ENCODE measurements around the gene PCED1A. TPM values are rescaled to one million over a fixed set of nuclear protein-coding genes. Genes with fewer than 3 reads are reported as not detected.

The PCED1A gene
- total RNA-seq, 4 donors from 2014 or later, result 25.4 to 99.0 (median 48.7) TPM

DNA sequence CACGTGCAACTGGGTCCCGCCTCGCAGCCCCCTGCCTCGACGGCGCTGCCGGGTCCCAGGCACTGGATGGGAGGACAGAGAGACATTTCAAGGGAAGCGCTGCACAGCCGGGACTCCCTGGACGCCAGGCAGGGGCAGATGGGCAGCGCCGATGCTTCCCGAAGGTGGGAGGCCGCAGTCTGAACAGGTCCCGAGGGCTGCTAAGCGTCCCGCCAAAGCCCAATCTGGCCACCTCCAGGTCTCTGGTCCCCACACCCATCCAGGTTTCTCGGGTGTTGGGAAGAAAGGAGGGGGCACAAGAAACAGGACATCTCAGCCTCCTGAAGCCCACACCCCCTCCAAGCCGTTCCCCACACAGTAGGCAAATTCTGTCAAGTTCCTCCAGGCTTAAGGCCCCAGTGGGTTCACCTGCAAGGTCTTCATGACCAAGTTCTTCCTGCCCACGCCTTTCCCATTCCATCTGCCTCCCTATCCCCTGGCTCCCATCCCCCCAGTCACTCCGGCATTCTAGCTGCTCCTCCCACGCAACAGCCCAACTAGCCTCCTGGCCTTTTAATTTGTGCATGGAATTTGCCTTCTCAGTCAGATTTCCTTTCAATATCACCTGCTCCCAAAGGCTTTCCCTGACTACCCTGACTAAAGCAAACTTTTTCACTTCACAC is 34.6 kb downstream of the PCED1A start:
- peaks cover 0 to 4% (median 0%) of the 10 kb centered on the region in 4 donors for H3K4me1 ChIP-seq
- H3K36me3 ChIP-seq, result no peaks in the 10 kb centered on the region
- no peak overlapping the region for H3K4me3 ChIP-seq
- DNase-seq, result no peak
- peaks cover 0 to 15% of the 10 kb centered on the region in 2 donors for H3K27me3 ChIP-seq
- no peak for TF ChIP-seq POLR2A (IDR thresholded peaks at IDR 0.05)
- TF ChIP-seq, protein P1, sequence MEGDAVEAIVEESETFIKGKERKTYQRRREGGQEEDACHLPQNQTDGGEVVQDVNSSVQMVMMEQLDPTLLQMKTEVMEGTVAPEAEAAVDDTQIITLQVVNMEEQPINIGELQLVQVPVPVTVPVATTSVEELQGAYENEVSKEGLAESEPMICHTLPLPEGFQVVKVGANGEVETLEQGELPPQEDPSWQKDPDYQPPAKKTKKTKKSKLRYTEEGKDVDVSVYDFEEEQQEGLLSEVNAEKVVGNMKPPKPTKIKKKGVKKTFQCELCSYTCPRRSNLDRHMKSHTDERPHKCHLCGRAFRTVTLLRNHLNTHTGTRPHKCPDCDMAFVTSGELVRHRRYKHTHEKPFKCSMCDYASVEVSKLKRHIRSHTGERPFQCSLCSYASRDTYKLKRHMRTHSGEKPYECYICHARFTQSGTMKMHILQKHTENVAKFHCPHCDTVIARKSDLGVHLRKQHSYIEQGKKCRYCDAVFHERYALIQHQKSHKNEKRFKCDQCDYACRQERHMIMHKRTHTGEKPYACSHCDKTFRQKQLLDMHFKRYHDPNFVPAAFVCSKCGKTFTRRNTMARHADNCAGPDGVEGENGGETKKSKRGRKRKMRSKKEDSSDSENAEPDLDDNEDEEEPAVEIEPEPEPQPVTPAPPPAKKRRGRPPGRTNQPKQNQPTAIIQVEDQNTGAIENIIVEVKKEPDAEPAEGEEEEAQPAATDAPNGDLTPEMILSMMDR (IDR thresholded peaks at IDR 0.05), result no peak
- no peak overlapping the region for H3K27ac ChIP-seq
- H3K9me3 ChIP-seq, result no peaks in the 10 kb centered on the region

DNA sequence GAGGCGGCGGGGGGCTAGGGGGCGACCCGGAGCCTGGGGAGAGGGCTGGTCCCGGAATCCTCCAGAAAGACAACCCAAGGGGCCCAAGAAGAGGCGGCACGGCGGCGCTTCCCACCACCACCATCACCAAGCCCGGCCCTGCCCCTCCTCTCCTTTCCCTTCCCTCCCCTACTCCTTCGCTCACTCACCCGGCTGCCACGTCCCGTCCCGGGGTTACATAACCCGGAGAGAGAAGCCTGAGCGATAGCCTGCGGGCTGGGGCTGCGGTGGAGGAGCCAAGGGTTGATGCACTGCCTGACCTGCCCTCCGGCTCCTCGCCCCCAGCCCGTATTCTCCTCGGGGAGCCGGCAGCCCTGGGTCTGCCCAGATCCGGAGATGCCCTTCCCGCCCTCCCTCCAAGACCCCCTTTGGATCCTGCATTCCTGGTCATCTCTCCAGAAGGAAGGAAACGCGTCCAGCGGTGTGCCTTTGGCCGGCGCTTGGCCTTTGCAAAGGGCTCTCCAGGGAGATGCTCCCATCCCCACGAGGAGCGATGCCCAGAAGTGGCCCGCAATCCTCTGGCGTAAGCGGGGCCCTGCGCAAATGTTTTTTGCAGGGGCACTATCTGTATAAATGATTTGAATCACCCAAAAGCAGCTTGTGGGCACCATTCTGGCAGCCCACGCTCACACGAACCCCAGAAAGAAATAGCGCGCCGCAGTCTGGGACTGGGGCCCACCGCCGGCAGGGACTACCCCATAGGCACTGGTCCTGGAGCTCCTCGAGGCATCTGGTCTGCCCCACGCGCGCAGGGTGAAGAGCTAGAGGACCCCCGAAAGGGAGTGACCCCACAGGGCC is 35.4 kb downstream of the PCED1A start:
- H3K27me3 ChIP-seq, result peaks cover 0 to 22% of the 10 kb centered on the region in 2 donors

GRCh38 chr20:2804041-2804828 is 36.2 kb downstream of the PCED1A start:
- H3K4me3 ChIP-seq, result no peak overlapping the region
- H3K9me3 ChIP-seq, result no peaks in the 10 kb centered on the region
- no peaks in the 10 kb centered on the region for H3K36me3 ChIP-seq
- H3K27ac ChIP-seq, result no peak overlapping the region
- TF ChIP-seq, protein P1 (IDR thresholded peaks at IDR 0.05), result no peak
- no peak for TF ChIP-seq POLR2A (IDR thresholded peaks at IDR 0.05)
- no peak for DNase-seq
- peaks cover 0 to 27% of the 10 kb centered on the region in 2 donors for H3K27me3 ChIP-seq
- peaks cover 0 to 17% (median 2%) of the 10 kb centered on the region in 4 donors for H3K4me1 ChIP-seq

More for the DNA sequence above, 35.4 kb downstream of the PCED1A start:
- no peak for DNase-seq
- peaks cover 0 to 12% (median 2%) of the 10 kb centered on the region in 4 donors for H3K4me1 ChIP-seq
- H3K36me3 ChIP-seq, result no peaks in the 10 kb centered on the region
- no peaks in the 10 kb centered on the region for H3K9me3 ChIP-seq
- no peak overlapping the region for H3K27ac ChIP-seq
- TF ChIP-seq, protein P1 (IDR thresholded peaks at IDR 0.05), result no peak
- no peak for TF ChIP-seq POLR2A (IDR thresholded peaks at IDR 0.05)
- no peak overlapping the region for H3K4me3 ChIP-seq

DNA sequence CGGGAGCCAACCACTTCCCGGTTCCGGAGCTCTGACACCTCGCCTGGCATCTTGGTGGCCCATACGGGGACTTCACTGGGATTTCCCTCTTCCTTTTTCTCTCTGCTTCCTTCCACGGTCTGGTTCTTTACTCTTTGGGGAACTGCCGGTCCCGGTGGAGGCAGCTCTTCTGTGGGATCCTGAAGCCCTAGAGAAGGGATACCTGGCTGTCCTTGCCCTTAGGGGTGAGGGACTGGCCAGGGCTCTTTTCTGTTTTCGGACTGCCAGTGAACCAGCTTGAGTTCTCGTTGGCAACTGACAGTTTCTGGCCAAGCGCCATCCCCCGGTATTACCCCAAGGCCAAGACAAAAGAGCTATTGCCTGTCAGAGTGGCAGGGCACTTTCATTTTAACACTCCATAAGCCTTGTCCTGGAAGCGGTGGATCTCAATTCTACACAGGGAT is 39.1 kb downstream of the PCED1A start:
- TF ChIP-seq, protein P1 (IDR thresholded peaks at IDR 0.05), result no peak
- TF ChIP-seq POLR2A (IDR thresholded peaks at IDR 0.05), result no peak
- Histone ChIP-seq H3K27ac (no peak overlapping the region), H3K36me3 (no peaks in the 10 kb centered on the region), H3K27me3 (peaks cover 0 to 27% of the 10 kb centered on the region in 2 donors), H3K9me3 (no peaks in the 10 kb centered on the region), H3K4me3 (no peak overlapping the region), H3K4me1 (peaks cover 0 to 17% (median 2%) of the 10 kb centered on the region in 4 donors)
- DNase-seq, result no peak

DNA sequence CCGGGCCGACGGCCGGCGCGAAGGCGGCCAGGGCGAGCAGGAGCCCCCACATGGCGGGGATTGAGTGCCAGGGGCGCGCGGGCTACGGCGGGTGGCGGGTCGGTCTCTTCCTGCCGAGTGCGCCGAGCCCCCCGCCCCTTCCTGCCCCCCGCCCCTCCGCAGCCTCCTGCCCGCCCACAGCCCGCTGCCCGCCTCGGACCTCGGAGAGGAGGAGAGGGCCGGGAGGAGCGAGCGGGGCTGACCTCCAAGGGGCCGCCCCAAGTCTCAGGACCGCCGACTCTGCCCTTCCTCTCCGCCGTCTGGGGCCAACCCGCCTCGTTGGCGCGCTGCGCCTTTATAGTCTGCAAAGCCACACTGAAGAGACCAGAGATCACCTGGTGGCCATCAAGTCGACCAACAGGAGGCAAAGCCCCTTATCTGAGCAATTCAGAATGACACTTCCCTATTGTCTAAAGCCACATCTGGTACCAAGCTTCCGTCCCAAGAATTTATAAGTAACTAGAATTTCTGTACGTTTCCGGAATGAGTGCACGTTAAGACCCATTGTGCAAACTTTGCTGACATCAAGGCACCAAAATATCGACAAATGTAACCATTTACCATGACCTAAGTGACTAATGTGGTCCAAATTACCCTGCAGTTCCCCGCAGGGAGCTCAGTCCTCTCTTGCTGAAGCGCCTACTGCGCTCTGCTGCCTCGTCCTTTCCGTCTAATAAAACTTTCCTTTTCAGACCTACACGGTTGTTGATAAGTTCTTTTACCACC is 39.8 kb downstream of the PCED1A start, which contains the start of gene CPXM1:
CPXM1 (minus strand) TSS at position 107 of the 765 bp plus-strand sequence; CDS start at position 52, 55 bp downstream.
- no peaks in the 10 kb centered on the region for H3K36me3 ChIP-seq
- TF ChIP-seq, protein P1 (IDR thresholded peaks at IDR 0.05), result no peak
- TF ChIP-seq POLR2A (IDR thresholded peaks at IDR 0.05), result no peak
- H3K27me3 ChIP-seq, result peaks cover 0 to 27% of the 10 kb centered on the region in 2 donors
- DNase-seq, result no peak
- peaks cover 0 to 17% (median 2%) of the 10 kb centered on the region in 4 donors for H3K4me1 ChIP-seq
- H3K4me3 ChIP-seq, result peak within 1 kb of the TSS in 3 of 4 donors; percentile 9 to 38 (median 30)
- no peaks in the 10 kb centered on the region for H3K9me3 ChIP-seq
- no peak within 1 kb of the TSS for H3K27ac ChIP-seq
